ENCODE results near the gene GCH1.

Gene GCH1

GRCh38 chr14:54815515-54815914 is 87.1 kb downstream of the GCH1 start:
- Histone ChIP-seq H3K4me3 (ENCODE audit: low read depth in 1 of 2, low read length in 2 of 2) (no peak overlapping the region), H3K9ac (ENCODE audit: low read length) (no peak overlapping the region), H3K9me3 (ENCODE audit: low read length) (no peaks in the 10 kb centered on the region), H3K27me3 (ENCODE audit: control insufficient read depth in 1 of 2, insufficient read depth in 2 of 2, low read length in 2 of 2) (no peaks in the 10 kb centered on the region), H3K27ac (ENCODE audit: low read depth, low read length) (no peak overlapping the region), H3K36me3 (ENCODE audit: insufficient read depth, low read length) (no peaks in the 10 kb centered on the region), H3K4me1 (ENCODE audit: insufficient read depth, low read length) (no peaks in the 10 kb centered on the region)

DNA sequence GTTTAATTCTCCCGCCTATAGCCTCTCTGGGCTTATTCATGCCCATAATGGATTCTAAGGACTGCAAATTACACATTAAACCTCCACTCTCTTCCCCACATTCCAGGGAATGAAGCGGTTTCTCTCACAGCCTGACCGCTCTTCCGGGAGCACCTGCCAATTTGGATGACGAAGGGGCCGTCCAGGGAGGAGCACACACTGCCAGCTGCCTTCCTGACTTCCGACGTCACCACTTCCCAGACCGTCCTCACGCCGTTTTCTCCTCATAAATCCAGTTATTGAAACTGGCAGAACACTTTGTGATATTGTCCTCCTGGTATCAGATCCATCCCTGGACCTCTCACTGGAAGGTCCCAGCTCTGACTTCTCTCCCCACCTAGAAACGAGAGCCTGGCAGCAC is 87.6 kb downstream of the GCH1 start:
- Histone ChIP-seq H3K27me3 (ENCODE audit: control insufficient read depth in 1 of 2, insufficient read depth in 2 of 2, low read length in 2 of 2) (no peaks in the 10 kb centered on the region), H3K36me3 (ENCODE audit: insufficient read depth, low read length) (no peaks in the 10 kb centered on the region), H3K27ac (ENCODE audit: low read depth, low read length) (no peak overlapping the region), H3K4me3 (ENCODE audit: low read depth in 1 of 2, low read length in 2 of 2) (no peak overlapping the region), H3K9me3 (ENCODE audit: low read length) (no peaks in the 10 kb centered on the region), H3K9ac (ENCODE audit: low read length) (no peak overlapping the region), H3K4me1 (ENCODE audit: insufficient read depth, low read length) (no peaks in the 10 kb centered on the region)

DNA sequence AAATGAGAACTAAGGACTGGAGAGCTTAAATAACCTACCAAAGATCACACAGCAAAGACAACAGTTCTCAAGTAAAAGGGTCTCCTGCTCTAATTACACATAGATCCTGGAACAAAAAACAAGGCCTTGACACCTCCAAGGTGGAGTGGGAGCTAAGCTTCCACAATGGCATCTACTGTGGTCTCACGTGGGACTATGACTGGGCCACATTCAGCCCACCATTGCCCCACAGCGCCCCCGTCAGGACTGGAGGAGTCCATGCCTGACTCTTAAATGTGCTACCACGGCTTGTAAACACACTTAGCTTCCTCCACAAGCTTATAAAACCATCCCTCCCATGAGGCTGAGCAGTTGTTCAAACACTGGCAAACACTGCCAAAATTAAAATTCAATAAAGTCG is 88.5 kb downstream of the GCH1 start:
- Histone ChIP-seq H3K27me3 (ENCODE audit: control insufficient read depth in 1 of 2, insufficient read depth in 2 of 2, low read length in 2 of 2) (no peaks in the 10 kb centered on the region), H3K9me3 (ENCODE audit: low read length) (no peaks in the 10 kb centered on the region), H3K4me1 (ENCODE audit: insufficient read depth, low read length) (no peaks in the 10 kb centered on the region), H3K27ac (ENCODE audit: low read depth, low read length) (no peak overlapping the region), H3K4me3 (ENCODE audit: low read depth in 1 of 2, low read length in 2 of 2) (no peak overlapping the region), H3K9ac (ENCODE audit: low read length) (no peak overlapping the region), H3K36me3 (ENCODE audit: insufficient read depth, low read length) (no peaks in the 10 kb centered on the region)

GRCh38 chr14:54813081-54813480 is 89.5 kb downstream of the GCH1 start:
- H3K27me3 ChIP-seq (ENCODE audit: control insufficient read depth in 1 of 2, insufficient read depth in 2 of 2, low read length in 2 of 2) = no peaks in the 10 kb centered on the region
- H3K9me3 ChIP-seq (ENCODE audit: low read length) = no peaks in the 10 kb centered on the region
- no peak overlapping the region for H3K4me3 ChIP-seq (ENCODE audit: low read depth in 1 of 2, low read length in 2 of 2)
- H3K36me3 ChIP-seq (ENCODE audit: insufficient read depth, low read length) = no peaks in the 10 kb centered on the region
- no peak overlapping the region for H3K27ac ChIP-seq (ENCODE audit: low read depth, low read length)
- H3K4me1 ChIP-seq (ENCODE audit: insufficient read depth, low read length) = no peaks in the 10 kb centered on the region
- no peak overlapping the region for H3K9ac ChIP-seq (ENCODE audit: low read length)

DNA sequence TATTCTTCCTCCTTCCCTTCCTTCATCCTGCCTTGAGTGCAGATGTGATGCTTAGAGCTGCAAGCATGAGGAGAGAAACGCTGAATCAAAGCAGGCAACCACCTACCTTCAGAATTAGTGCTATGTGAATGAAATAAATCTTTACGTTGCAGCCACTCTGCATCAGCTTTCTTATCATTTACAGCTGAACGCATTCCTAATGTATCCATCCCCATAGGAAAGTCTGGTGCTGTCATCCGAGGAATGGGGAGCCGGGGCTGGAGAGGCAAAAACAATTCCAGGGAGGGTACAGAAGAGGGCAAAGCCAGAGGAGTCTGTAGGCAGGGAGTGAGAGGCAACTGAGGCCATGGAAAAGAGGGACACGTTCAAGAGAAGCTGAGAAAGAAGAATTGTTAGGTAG is 90.0 kb downstream of the GCH1 start:
- Histone ChIP-seq H3K27me3 (ENCODE audit: control insufficient read depth in 1 of 2, insufficient read depth in 2 of 2, low read length in 2 of 2) (no peaks in the 10 kb centered on the region), H3K4me1 (ENCODE audit: insufficient read depth, low read length) (no peaks in the 10 kb centered on the region), H3K4me3 (ENCODE audit: low read depth in 1 of 2, low read length in 2 of 2) (no peak overlapping the region), H3K27ac (ENCODE audit: low read depth, low read length) (no peak overlapping the region), H3K9ac (ENCODE audit: low read length) (no peak overlapping the region), H3K36me3 (ENCODE audit: insufficient read depth, low read length) (no peaks in the 10 kb centered on the region), H3K9me3 (ENCODE audit: low read length) (no peaks in the 10 kb centered on the region)

GRCh38 chr14:54809767-54810166 is 92.9 kb downstream of the GCH1 start:
- H3K27me3 ChIP-seq (ENCODE audit: control insufficient read depth in 1 of 2, insufficient read depth in 2 of 2, low read length in 2 of 2) = no peaks in the 10 kb centered on the region
- H3K36me3 ChIP-seq (ENCODE audit: insufficient read depth, low read length) = no peaks in the 10 kb centered on the region
- H3K9ac ChIP-seq (ENCODE audit: low read length) = no peak overlapping the region
- H3K27ac ChIP-seq (ENCODE audit: low read depth, low read length) = no peak overlapping the region
- H3K9me3 ChIP-seq (ENCODE audit: low read length) = no peaks in the 10 kb centered on the region
- H3K4me1 ChIP-seq (ENCODE audit: insufficient read depth, low read length) = no peaks in the 10 kb centered on the region
- no peak overlapping the region for H3K4me3 ChIP-seq (ENCODE audit: low read depth in 1 of 2, low read length in 2 of 2)

GRCh38 chr14:54808326-54809161 is 94.1 kb downstream of the GCH1 start:
- no peaks in the 10 kb centered on the region for H3K27me3 ChIP-seq (ENCODE audit: control insufficient read depth in 1 of 2, insufficient read depth in 2 of 2, low read length in 2 of 2)
- H3K4me1 ChIP-seq (ENCODE audit: insufficient read depth, low read length) = no peaks in the 10 kb centered on the region
- H3K4me3 ChIP-seq (ENCODE audit: low read depth in 1 of 2, low read length in 2 of 2) = no peak overlapping the region
- H3K9me3 ChIP-seq (ENCODE audit: low read length) = no peaks in the 10 kb centered on the region
- H3K36me3 ChIP-seq (ENCODE audit: insufficient read depth, low read length) = no peaks in the 10 kb centered on the region
- no peak overlapping the region for H3K27ac ChIP-seq (ENCODE audit: low read depth, low read length)
- H3K9ac ChIP-seq (ENCODE audit: low read length) = no peak overlapping the region

DNA sequence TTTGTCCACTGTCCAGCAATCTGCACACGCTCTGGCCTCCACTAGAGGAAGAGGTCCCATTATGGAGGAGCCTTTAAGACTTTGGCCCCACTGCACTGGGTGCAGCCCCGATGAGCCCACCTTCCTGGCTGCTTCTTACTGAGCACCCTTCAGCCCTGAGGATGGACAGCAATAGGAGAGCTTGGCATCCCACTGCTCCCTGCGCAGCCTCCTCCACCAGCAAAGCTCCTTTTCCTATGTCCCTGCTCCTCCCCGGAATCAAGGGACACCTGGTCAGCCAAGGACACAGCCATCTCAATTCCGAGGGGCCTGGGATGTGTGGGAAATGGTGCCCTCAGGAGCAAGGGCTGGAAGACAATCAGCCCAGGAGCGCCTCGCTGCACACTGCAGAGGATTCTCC is 94.7 kb downstream of the GCH1 start:
- Histone ChIP-seq H3K27ac (ENCODE audit: low read depth, low read length) (no peak overlapping the region), H3K27me3 (ENCODE audit: control insufficient read depth in 1 of 2, insufficient read depth in 2 of 2, low read length in 2 of 2) (no peaks in the 10 kb centered on the region)

DNA sequence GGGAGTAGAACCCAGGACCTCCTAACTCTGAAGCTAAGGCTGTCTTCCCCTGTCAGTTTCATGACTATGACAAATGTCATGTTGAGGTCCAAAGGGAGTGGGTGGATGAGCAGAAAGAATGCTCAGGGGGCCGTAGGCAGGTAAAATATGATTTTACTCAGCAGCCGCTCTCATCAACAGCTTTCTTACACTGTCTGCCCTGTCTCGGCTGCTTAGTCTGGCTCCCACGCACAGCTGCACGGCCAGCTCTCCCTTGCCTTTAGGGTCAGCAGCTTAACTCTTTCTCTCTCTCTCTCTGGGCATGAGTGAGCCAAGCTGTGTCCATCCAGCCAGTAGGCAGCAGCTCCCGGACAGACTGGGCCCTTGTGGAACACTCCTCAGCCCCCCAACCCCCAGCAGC is 95.2 kb downstream of the GCH1 start:
- Histone ChIP-seq H3K9ac (ENCODE audit: low read length) (no peak overlapping the region), H3K4me3 (ENCODE audit: low read depth in 1 of 2, low read length in 2 of 2) (no peak overlapping the region), H3K9me3 (ENCODE audit: low read length) (no peaks in the 10 kb centered on the region), H3K36me3 (ENCODE audit: insufficient read depth, low read length) (no peaks in the 10 kb centered on the region), H3K4me1 (ENCODE audit: insufficient read depth, low read length) (no peaks in the 10 kb centered on the region), H3K27ac (ENCODE audit: low read depth, low read length) (no peak overlapping the region), H3K27me3 (ENCODE audit: control insufficient read depth in 1 of 2, insufficient read depth in 2 of 2, low read length in 2 of 2) (no peaks in the 10 kb centered on the region)

More for the DNA sequence above, 94.7 kb downstream of the GCH1 start:
- Histone ChIP-seq H3K9me3 (ENCODE audit: low read length) (no peaks in the 10 kb centered on the region), H3K4me3 (ENCODE audit: low read depth in 1 of 2, low read length in 2 of 2) (no peak overlapping the region), H3K4me1 (ENCODE audit: insufficient read depth, low read length) (no peaks in the 10 kb centered on the region), H3K9ac (ENCODE audit: low read length) (no peak overlapping the region), H3K36me3 (ENCODE audit: insufficient read depth, low read length) (no peaks in the 10 kb centered on the region)

DNA sequence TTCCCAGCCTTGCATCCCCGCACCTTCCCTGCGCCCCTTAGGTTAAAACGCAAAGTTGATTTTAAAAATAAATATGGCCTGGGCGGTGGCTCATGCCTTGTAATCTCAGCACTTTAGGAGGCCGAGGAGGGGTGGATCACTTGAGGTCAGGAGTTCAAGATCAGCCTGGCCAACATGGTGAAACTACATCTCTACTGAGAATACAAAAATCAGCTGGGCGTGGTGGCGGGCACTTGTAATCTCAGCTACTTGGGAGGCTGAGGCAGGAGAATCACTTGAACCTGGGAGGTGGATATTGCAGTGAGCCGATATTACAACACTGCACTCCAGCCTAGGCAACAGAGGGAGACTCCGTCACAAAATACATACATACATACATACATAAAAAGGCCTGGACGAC is 96.0 kb downstream of the GCH1 start:
- Histone ChIP-seq H3K4me1 (ENCODE audit: insufficient read depth, low read length) (no peaks in the 10 kb centered on the region), H3K36me3 (ENCODE audit: insufficient read depth, low read length) (no peaks in the 10 kb centered on the region), H3K9me3 (ENCODE audit: low read length) (no peaks in the 10 kb centered on the region), H3K9ac (ENCODE audit: low read length) (no peak overlapping the region), H3K4me3 (ENCODE audit: low read depth in 1 of 2, low read length in 2 of 2) (no peak overlapping the region), H3K27ac (ENCODE audit: low read depth, low read length) (no peak overlapping the region), H3K27me3 (ENCODE audit: control insufficient read depth in 1 of 2, insufficient read depth in 2 of 2, low read length in 2 of 2) (no peaks in the 10 kb centered on the region)

- H3K4me1 ChIP-seq (ENCODE audit: insufficient read depth, low read length) = no peaks in the 10 kb centered on the region
- H3K9me3 ChIP-seq (ENCODE audit: low read length) = no peaks in the 10 kb centered on the region
- H3K27ac ChIP-seq (ENCODE audit: low read depth, low read length) = no peak overlapping the region
- peak overlapping the region in 1 of 2 donors; percentile 9 for H3K4me3 ChIP-seq (ENCODE audit: low read depth in 1 of 2, low read length in 2 of 2)
- H3K27me3 ChIP-seq (ENCODE audit: control insufficient read depth in 1 of 2, insufficient read depth in 2 of 2, low read length in 2 of 2) = no peaks in the 10 kb centered on the region
- H3K36me3 ChIP-seq (ENCODE audit: insufficient read depth, low read length) = no peaks in the 10 kb centered on the region
- no peak overlapping the region for H3K9ac ChIP-seq (ENCODE audit: low read length)
Measured at GRCh38 chr14:54805445-54806322, 96.9 kb downstream of the GCH1 start.

All from muscle layer of colon (tissue), 2 donors.